Trophoblast cell (in vitro differentiated cells and primary cell): ENCODE data around the gene PMEPA1.

Source experiments
- DNase-seq, 2 donors: peaks; one replicate each; pipeline ENCODE4 v3.0.0-alpha.2; 2016
- H2AFZ ChIP-seq: 2 replicates; pipeline ENCODE4 v1.6.1; 2013; ENCODE audit warnings: low read length, moderate library complexity, mild to moderate bottlenecking; ENCODE audit not compliant: insufficient read depth, poor library complexity
- H2AK5ac ChIP-seq: 2 replicates; pipeline ENCODE4 v1.6.1; 2013; ENCODE audit warnings: mild to moderate bottlenecking, low read length
- H2BK120ac ChIP-seq: 2 replicates; pipeline ENCODE4 v1.6.1; 2013; ENCODE audit warnings: low read length, mild to moderate bottlenecking, moderate library complexity; ENCODE audit not compliant: insufficient read depth, poor library complexity
- H2BK12ac ChIP-seq: 2 replicates; pipeline ENCODE4 v1.6.1; 2013; ENCODE audit warnings: mild to moderate bottlenecking, low read length, moderate library complexity
- H2BK5ac ChIP-seq: 2 replicates; pipeline ENCODE4 v1.6.1; 2013; ENCODE audit warnings: low read length, low read depth, moderate library complexity, mild to moderate bottlenecking; ENCODE audit not compliant: poor library complexity
- H3K14ac ChIP-seq: 2 replicates; pipeline ENCODE4 v1.6.1; 2013; ENCODE audit warnings: mild to moderate bottlenecking, low read length
- H3K18ac ChIP-seq: 2 replicates; pipeline ENCODE4 v1.6.1; 2013; ENCODE audit warnings: mild to moderate bottlenecking, low read length
- H3K23ac ChIP-seq: 2 replicates; pipeline ENCODE4 v1.6.1; 2013; ENCODE audit warnings: low read length
- H3K27ac ChIP-seq: 2 replicates; pipeline ENCODE4 v1.5.1; 2013; ENCODE audit warnings: low read depth, mild to moderate bottlenecking, inconsistent platforms, low read length, moderate library complexity
- H3K27me3 ChIP-seq: 2 replicates; pipeline ENCODE4 v1.6.1; 2013; ENCODE audit warnings: inconsistent platforms, mild to moderate bottlenecking, low read length, moderate library complexity; ENCODE audit not compliant: insufficient read depth
- H3K36me3 ChIP-seq, 2 experiments: 1 replicate in 1 of 2; 2 replicates in 1 of 2; pipeline ENCODE4 v1.6.1; 2013; ENCODE audit warnings: low read length in 2 of 2, mild to moderate bottlenecking in 2 of 2, moderate library complexity in 1 of 2; ENCODE audit not compliant: insufficient read depth in 2 of 2, control insufficient read depth in 1 of 2
- H3K4ac ChIP-seq: 2 replicates; pipeline ENCODE4 v1.6.1; 2013; ENCODE audit warnings: low read depth, mild to moderate bottlenecking, low read length, moderate library complexity
- H3K4me1 ChIP-seq, 2 experiments: 1 replicate in 1 of 2; 2 replicates in 1 of 2; pipeline ENCODE4 v1.6.1; 2013; ENCODE audit warnings: low read length in 2 of 2, mild to moderate bottlenecking in 2 of 2, moderate library complexity in 1 of 2; ENCODE audit not compliant: insufficient read depth in 2 of 2, control insufficient read depth in 1 of 2
- H3K4me2 ChIP-seq: 2 replicates; pipeline ENCODE4 v1.6.1; 2013; ENCODE audit warnings: inconsistent platforms, mild to moderate bottlenecking, low read length, moderate library complexity
- H3K4me3 ChIP-seq: 2 replicates; pipeline ENCODE4 v1.5.1; 2013; ENCODE audit warnings: mild to moderate bottlenecking, low read depth, low read length, inconsistent platforms
- H3K79me1 ChIP-seq: one replicate; pipeline ENCODE4 v1.6.1; 2013; ENCODE audit warnings: low read length
- H3K79me2 ChIP-seq: 2 replicates; pipeline ENCODE4 v1.6.1; 2013; ENCODE audit warnings: low read length, mild to moderate bottlenecking; ENCODE audit not compliant: control insufficient read depth, insufficient read depth, poor library complexity
- H3K9ac ChIP-seq: 2 replicates; pipeline ENCODE4 v1.6.1; 2013; ENCODE audit warnings: mild to moderate bottlenecking, low read length
- H3K9me3 ChIP-seq: 2 replicates; pipeline ENCODE4 v1.6.1; 2013; ENCODE audit warnings: low read depth, mild to moderate bottlenecking, control low read depth, inconsistent platforms, low read length; ENCODE audit not compliant: insufficient read depth
- H4K12ac ChIP-seq: 2 replicates; pipeline ENCODE4 v1.6.1; 2013; ENCODE audit warnings: low read depth, mild to moderate bottlenecking, low read length, moderate library complexity
- H4K8ac ChIP-seq: 2 replicates; pipeline ENCODE4 v1.6.1; 2013; ENCODE audit warnings: low read depth, mild to moderate bottlenecking, low read length, moderate library complexity
- H4K91ac ChIP-seq: one replicate; pipeline ENCODE4 v1.6.1; 2013; ENCODE audit warnings: low read depth, mild to moderate bottlenecking, low read length, moderate library complexity
- WGBS: extraction: QIAGEN DNeasy Blood & Tissue Kit; methylation state at CpG from one replicate; pipeline ENCODE4 v1.1.7; 2013; ENCODE audit warnings: missing lambda C conversion rate; ENCODE audit not compliant: insufficient read length, insufficient coverage; ENCODE audit errors: extremely low coverage; 5-methylcytosine and 5-hydroxymethylcytosine counted together

Gene PMEPA1

DNA sequence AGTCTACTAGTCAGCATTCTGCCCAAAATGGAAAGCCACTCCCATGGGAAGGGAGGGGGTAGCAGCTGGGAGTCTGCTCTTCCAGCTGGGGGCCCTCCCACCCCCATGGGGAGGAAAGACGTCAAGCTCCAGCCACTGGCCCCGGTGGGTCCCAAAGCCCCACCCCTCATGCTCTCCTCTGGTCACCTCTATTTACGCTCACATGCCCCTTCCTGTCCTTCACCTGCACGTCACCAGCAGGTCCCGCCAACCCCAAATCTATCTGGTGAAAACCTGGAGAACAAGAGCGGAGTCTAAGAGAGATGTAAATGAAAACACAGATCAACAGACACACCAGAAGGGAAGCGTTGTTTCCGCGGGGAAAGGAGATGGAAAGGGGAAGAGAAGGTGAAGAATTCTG, 59.5 kb downstream of the PMEPA1 start:
- DNase-seq = no peak
- no CpG with 5 or more reads among the region's 9 CpGs for WGBS
- Histone ChIP-seq H2AK5ac (no peak overlapping the region), H2BK5ac (no peak overlapping the region), H3K4me1 (peaks cover 8 to 9% of the 10 kb centered on the region in 2 experiments), H2AFZ (no peak overlapping the region), H4K12ac (no peak overlapping the region), H3K4me3 (no peak overlapping the region), H3K36me3 (peaks cover 42 to 45% of the 10 kb centered on the region in 2 experiments), H3K79me1 (no peaks in the 10 kb centered on the region), H3K4me2 (no peak overlapping the region), H2BK120ac (no peak overlapping the region), H3K4ac (no peak overlapping the region), H3K27ac (no peak overlapping the region), H3K9me3 (peaks cover 2% of the 10 kb centered on the region), H3K18ac (no peak overlapping the region), H3K23ac (no peak overlapping the region), H3K79me2 (no peaks in the 10 kb centered on the region), H3K14ac (no peak overlapping the region), H2BK12ac (no peak overlapping the region), H3K27me3 (no peaks in the 10 kb centered on the region), H4K91ac (no peak overlapping the region), H4K8ac (no peak overlapping the region), H3K9ac (no peak overlapping the region)

DNA sequence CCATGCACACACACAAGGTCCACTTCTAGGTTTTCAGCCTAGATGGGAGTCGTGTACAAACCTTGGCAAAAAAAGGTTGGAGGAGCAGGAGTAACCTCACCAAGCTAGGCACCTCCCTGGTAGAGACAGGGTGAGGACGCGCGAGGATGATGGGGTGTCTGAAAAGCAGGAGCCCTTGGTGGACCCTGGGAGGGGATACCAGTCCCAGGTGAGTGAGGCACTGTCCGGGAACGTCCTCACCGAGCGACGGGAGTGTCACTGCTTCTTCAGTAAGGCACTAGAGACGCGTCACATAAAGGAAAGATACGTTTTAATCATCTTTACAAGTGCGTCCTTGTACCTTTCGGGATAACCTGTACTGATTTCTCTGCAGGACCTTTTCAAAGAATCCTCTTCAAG, 60.2 kb downstream of the PMEPA1 start:
- no peak overlapping the region for H4K12ac ChIP-seq
- no peak overlapping the region for H2BK120ac ChIP-seq
- no peak overlapping the region for H2AK5ac ChIP-seq
- no peak for DNase-seq
- H3K27ac ChIP-seq = no peak overlapping the region
- H3K9ac ChIP-seq = no peak overlapping the region
- no peaks in the 10 kb centered on the region for H3K79me1 ChIP-seq
- H3K18ac ChIP-seq = no peak overlapping the region
- H3K79me2 ChIP-seq = no peaks in the 10 kb centered on the region
- H2BK12ac ChIP-seq = no peak overlapping the region
- H3K4ac ChIP-seq = no peak overlapping the region
- H3K23ac ChIP-seq = no peak overlapping the region
- no peak overlapping the region for H3K4me2 ChIP-seq
- no peak overlapping the region for H4K91ac ChIP-seq
- peaks cover 2% of the 10 kb centered on the region for H3K9me3 ChIP-seq
- H3K4me3 ChIP-seq = no peak overlapping the region
- no CpG with 5 or more reads among the region's 14 CpGs for WGBS
- no peak overlapping the region for H2BK5ac ChIP-seq
- no peak overlapping the region for H4K8ac ChIP-seq
- H3K4me1 ChIP-seq = peaks cover 2% of the 10 kb centered on the region in 2 experiments
- H3K27me3 ChIP-seq = no peaks in the 10 kb centered on the region
- H3K14ac ChIP-seq = no peak overlapping the region
- H2AFZ ChIP-seq = no peak overlapping the region
- peaks cover 39 to 45% of the 10 kb centered on the region in 2 experiments for H3K36me3 ChIP-seq

DNA sequence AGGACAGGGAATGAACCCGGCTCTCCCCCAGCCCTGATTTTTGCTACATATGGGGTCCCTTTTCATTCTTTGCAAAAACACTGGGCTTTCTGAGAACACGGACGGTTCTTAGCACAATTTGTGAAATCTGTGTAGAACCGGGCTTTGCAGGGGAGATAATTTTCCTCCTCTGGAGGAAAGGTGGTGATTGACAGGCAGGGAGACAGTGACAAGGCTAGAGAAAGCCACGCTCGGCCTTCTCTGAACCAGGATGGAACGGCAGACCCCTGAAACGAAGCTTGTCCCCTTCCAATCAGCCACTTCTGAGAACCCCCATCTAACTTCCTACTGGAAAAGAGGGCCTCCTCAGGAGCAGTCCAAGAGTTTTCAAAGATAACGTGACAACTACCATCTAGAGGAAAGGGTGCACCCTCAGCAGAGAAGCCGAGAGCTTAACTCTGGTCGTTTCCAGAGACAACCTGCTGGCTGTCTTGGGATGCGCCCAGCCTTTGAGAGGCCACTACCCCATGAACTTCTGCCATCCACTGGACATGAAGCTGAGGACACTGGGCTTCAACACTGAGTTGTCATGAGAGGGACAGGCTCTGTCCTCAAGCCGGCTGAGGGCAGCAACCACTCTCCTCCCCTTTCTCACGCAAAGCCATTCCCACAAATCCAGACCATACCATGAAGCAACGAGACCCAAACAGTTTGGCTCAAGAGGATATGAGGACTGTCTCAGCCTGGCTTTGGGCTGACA, 60.8 kb downstream of the PMEPA1 start:
- Histone ChIP-seq H3K4ac (no peak overlapping the region), H3K27ac (no peak overlapping the region), H3K79me2 (no peaks in the 10 kb centered on the region), H4K91ac (no peak overlapping the region), H3K18ac (no peak overlapping the region), H3K4me2 (no peak overlapping the region), H3K4me1 (no peaks in the 10 kb centered on the region), H3K36me3 (peaks cover 39 to 45% of the 10 kb centered on the region in 2 experiments), H2BK12ac (no peak overlapping the region), H3K27me3 (no peaks in the 10 kb centered on the region), H4K12ac (no peak overlapping the region), H3K9ac (no peak overlapping the region), H2BK5ac (no peak overlapping the region), H3K4me3 (no peak overlapping the region), H3K23ac (no peak overlapping the region), H3K14ac (no peak overlapping the region), H4K8ac (no peak overlapping the region), H2BK120ac (no peak overlapping the region), H3K9me3 (peaks cover 2% of the 10 kb centered on the region), H3K79me1 (no peaks in the 10 kb centered on the region), H2AK5ac (no peak overlapping the region), H2AFZ (no peak overlapping the region)
- DNase-seq = no peak
- WGBS = no CpG with 5 or more reads among the region's 15 CpGs

DNA sequence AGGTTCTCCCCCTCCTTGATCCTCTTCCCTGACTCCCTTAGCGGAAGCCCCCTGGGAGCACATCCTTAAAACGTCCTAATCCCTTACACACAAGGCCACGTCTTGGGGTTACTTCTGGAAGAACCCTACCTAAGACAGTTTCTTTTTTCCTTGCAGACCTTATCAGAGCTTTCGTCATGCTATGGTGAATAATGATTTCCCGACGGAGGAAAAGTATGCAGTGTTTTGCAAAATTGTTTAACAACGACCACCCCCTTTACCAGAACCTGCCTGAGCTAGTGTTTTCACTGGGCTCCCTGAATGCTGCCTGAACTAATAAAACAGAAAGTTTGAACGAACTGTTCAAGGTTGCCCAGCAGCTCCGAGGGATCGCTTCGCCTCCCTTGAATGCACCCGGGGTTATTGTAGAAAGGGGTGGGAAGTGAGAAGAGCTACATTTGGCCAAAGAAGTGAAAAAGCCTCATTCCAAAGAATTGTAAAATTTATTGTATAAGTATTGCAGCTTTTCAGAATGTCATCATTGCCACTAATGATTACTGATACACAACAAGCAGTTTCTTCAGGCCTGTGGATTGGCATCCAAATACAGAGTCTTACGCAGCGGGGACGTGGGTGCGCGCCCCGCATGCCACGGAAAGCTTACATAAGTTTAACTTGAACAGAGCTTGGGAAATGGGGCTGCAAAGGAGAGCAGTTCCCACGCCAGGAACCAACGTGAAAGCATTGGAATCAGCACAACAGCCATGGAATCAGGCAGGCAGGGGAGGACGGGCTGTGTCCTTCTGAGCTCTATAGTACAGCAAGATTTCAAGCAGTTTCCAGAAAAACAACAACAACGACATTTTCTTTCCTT, 61.7 kb downstream of the PMEPA1 start:
- no peak overlapping the region for H3K9ac ChIP-seq
- H3K79me2 ChIP-seq = no peaks in the 10 kb centered on the region
- no peak overlapping the region for H2AFZ ChIP-seq
- H3K79me1 ChIP-seq = no peaks in the 10 kb centered on the region
- H3K4me2 ChIP-seq = no peak overlapping the region
- no peak overlapping the region for H4K91ac ChIP-seq
- H3K4ac ChIP-seq = no peak overlapping the region
- H3K23ac ChIP-seq = no peak overlapping the region
- peaks cover 31 to 36% of the 10 kb centered on the region in 2 experiments for H3K36me3 ChIP-seq
- H2BK120ac ChIP-seq = no peak overlapping the region
- no peak overlapping the region for H4K8ac ChIP-seq
- no peaks in the 10 kb centered on the region for H3K27me3 ChIP-seq
- no peak overlapping the region for H3K14ac ChIP-seq
- H4K12ac ChIP-seq = no peak overlapping the region
- no peak overlapping the region for H2BK5ac ChIP-seq
- WGBS = no CpG with 5 or more reads among the region's 23 CpGs
- DNase-seq = no peak
- no peaks in the 10 kb centered on the region for H3K4me1 ChIP-seq
- H3K9me3 ChIP-seq = peaks cover 4% of the 10 kb centered on the region
- no peak overlapping the region for H3K18ac ChIP-seq
- H2BK12ac ChIP-seq = no peak overlapping the region
- no peak overlapping the region for H3K27ac ChIP-seq
- no peak overlapping the region for H2AK5ac ChIP-seq
- no peak overlapping the region for H3K4me3 ChIP-seq
